GM15510 (cell line): ENCODE measurements around the gene LMF1.

ENCODE experiments used
- POLR2A ChIP-seq: IDR thresholded peaks from 3 replicates; pipeline ENCODE4 v1.6.1; 2011; ENCODE audit warnings: borderline replicate concordance; ENCODE audit not compliant: insufficient read length; ENCODE audit errors: extremely low read depth

Gene LMF1

DNA sequence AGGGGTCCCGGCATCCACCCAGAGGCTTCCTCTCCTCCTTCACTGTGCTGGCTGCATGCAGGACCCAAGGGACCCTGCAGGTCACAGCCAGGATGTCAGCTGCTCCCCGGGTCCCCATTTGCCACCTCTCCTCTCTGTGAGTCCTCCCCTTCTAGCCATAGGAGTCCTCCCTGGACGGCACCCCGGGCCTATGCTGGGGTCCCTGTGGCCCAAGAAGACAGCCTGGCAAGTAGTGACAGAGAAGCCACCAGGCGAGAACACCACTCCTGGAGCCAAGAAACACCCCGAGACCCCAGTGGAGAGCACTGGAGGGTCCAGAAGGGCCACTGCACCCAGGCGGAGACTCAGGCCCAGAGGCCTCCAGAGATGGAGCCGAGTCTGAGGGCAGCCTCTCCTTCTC, 44.1 kb downstream of the LMF1 start:
- no peak for TF ChIP-seq POLR2A

DNA sequence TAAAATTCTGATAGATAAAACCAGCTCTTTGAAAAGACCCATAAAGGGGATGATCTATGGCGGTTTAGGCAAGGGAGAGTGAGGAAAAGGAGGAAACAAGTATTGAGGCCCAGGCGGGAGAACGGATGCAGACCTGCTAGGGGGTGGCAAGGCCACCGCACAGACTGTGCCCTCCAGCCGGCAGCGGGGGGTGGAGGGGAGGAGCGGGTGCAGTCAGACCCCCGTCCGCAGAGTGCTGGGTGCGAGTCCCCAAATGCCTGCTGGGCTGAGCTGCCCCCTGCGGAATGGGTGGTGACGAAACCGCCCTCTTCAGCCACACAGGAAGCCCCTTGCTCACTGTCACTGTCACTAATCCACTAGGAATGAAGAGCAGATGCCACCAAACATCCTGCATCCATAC, 46.0 kb downstream of the LMF1 start:
- no peak for TF ChIP-seq POLR2A

DNA sequence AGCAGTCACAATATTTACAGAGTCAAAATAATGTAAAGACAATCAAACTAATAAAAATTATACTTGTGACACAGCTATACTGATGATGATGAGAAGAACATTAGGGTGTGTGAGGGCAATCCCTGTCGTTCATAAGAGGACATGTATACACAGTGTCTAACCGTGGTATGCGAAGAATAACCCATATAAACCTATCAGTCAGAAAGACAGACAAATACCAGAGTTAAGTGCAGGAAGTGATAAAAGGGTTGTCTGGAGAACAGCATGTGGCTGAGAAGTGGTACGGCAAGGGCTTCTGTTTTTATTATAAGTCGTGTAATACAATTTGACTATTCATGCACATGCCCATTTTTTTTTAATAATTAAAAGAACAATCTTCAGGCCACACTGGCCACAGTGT, 46.7 kb downstream of the LMF1 start:
- TF ChIP-seq POLR2A = no peak

DNA sequence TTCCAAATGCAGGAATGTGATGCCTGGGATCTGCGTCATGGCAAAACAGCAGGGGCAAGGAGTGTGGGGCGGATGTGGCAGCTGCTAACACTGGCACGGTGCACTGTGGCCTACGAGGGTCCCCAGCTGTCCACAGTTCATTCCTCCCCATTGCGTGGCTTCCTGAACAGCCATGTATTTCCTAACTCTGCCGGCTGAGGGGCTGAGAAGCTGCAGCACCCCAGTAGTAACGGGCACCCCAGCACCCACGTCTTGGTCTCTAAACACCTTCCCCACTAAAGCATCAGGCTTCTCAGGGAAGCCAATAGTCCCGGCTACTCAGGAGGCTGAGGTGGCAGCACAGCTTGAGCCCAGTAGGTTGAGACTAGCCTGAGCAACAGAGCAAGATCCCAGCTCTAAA, 47.6 kb downstream of the LMF1 start:
- TF ChIP-seq POLR2A = no peak

DNA sequence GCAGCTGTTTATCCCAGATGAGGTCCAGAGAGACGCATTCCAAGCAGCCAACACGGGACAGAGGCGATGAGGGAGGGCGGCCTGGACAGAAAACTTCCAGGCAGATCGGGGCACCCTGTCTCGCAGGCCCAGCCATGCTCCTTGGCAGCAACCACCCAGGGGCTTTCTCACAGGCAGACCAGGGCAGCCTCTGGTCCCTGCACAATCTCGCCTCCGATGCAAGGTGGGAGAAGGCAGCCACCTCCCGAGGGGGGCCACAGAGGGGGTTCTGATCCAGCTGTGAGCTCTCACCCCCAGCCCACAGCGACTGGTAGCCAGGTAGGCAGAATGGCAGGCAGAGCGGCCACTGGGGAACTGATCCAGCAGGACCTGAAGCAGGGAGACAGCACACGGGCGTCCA, 48.7 kb downstream of the LMF1 start:
- no peak for TF ChIP-seq POLR2A

DNA sequence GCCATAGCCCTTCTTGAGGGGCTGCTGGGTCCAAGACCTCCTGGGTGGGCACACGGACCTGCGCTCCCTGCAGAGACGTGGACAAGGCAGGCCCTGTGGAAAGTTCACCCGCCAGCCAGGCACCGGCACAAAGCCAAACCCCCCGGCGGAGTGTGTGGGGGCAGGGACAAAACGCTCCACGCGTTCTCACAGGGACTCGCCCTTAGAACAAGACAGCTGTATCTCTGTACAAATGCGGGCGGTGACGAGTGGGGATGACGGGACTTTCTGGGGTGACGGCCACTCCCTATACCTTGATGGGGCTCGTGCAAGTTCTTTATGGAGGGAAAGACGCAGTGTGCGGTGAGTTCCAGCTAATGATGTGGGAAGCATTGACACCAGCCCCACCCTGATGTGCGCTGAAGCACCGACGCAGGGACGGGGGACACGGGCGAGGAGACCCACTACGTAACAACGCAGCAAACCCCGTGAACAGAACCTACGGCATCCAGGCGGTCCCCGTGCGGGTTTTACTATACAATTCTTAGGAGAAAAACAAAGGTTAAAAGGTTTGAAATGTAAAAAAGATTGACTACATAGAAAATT, 49.4 kb downstream of the LMF1 start:
- no peak for TF ChIP-seq POLR2A

DNA sequence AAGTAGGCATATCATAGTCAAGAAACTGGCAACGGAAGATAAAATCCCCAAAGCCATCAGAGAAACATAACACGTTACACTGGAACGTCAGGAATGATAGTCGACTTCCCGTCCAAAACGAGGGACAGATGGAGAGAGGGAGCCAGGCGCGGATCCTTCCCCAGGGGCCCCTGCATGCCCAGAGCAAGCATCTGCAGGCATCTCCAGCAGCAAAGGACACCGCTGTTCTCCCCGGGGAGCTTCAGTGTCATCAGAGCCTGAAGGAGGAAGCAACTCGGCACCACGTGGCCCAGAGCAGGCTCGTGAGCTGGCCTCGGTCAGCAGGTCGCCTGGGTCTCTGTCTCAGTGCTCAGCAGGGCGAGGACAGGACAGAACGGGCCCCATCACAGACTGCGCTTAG, 50.1 kb downstream of the LMF1 start:
- TF ChIP-seq POLR2A = no peak

DNA sequence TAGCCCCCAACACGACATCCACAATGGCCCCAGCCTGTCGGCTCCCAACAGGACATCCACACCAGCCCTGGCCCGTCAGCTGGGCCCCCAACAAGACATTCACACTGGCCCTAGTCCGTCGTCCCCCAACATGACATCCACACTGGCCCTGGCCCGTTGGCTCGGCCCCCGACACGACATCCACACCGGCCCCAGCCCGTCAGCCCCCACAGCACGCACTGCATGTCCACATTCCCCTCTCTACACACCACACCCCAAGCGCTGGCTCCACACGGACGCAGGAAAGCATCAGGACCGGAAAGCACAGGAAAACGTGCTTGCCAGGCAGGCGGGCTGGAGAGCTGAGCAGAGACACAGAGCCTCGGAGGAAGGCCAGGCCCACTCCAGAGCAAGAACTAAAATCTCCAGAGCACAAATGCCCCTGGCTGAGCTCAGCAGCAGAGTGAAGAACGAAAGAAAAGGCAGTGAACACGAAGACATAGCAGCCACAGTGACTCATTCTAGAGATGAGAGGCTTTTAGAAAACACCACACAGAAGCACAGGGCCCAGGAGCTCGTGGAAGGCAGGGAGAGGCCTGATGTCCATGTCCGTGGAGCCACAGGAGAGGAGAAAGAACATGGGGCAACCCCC, 50.6 kb downstream of the LMF1 start:
- TF ChIP-seq POLR2A = no peak

DNA sequence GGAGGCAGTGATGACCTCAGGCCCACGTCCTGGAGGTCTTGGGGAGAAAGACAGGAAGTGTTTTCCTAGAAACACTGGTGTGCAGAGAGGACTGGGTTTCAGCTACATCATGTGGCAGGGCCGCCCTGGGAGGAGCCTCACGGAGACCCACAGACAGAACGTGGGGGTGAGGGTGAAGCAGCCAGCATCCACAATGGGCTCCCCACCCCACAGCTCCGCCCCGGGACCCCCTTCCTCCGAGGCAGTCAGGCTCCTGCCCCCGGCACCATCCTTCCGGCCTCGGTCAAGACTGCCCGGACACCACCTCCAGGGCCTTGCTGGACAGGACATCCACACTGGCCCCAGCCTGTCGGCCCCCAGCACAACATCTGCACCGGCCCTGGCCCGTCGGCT, 51.1 kb downstream of the LMF1 start:
- no peak for TF ChIP-seq POLR2A

DNA sequence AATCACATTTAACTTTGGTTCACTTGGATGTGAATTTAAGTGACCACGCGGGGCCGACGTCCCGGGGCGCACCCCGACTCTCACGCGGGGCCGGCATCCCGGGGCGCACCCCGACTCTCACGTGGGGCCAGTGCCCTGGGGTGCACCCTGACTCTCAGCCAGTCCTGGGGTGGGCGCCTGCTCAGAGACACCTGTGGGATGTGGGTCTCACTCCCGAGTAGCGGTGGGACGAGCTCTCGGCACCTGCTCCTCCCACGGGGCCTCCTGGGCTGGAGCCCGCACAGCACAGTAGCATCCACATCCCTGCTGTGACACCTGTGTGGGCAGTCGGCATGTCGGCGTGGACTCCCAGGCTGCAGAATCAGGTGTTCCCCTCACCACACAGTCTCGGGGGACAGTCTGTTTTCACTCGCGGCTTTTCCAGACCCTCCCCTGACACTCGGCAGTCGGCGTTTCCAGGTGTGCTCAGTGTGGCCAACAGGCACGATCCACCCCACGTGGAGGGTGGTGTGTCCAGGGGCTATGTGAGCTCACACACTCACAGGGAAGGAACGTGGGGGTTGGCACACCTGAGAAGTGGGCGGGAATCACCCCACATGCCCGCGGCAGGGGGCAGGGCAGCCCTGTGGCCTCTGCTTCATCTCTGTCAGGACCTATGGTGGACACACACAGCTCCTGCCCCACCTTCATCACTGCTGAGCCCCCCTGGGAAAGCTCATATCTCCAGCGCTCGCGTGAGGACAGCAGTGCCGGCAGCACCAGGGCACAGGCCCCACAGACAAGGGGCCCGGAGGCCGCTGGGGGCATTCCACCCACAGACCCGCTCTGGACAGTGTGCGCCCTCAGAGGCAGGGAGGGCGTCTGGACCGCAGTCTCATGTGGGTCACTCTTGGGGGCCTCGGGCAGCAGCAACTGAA, 51.8 kb downstream of the LMF1 start:
- TF ChIP-seq POLR2A = no peak

DNA sequence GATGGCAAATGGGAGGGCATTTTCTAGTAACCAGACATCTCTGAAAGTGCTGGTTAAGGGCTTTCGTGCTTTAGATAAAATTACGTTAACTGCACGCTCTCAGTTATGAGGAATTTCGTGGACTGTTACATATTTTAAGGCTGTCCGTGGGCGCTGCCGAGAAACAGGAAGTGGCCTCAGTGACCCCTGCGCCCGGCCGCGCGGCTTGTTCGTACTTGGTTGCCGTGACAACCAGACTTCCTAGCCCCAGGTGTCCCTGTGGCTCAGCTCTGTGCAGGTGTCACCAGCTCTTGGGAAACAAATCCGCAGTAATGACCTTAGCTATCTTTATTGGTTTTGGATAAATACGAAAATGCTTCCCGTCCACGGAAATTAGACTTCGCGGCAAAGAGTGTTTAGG, 52.7 kb downstream of the LMF1 start:
- TF ChIP-seq POLR2A = no peak

DNA sequence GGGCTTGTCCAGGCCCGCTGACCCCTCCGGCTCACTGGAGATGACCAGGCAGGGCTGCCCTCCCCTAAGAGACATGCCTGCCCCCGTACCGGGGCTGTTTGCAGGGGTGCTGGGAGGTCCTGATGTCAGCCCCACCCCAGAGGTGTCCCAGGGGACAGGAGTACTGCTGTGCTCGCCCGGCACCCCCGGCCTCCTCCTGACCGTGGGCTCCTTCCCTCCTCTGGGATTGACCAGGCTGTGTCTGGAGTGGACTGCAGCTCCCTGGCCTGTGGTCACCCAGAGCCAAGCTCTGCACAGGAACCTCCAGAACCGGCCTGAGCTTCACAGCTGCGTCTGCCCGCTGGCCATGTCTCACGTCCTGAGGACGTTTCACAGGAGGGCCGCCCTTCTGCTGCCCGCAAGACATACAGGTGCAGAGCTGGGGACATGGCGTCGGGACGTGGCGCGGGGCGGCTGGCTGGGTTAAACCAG, 53.2 kb downstream of the LMF1 start:
- no peak for TF ChIP-seq POLR2A

DNA sequence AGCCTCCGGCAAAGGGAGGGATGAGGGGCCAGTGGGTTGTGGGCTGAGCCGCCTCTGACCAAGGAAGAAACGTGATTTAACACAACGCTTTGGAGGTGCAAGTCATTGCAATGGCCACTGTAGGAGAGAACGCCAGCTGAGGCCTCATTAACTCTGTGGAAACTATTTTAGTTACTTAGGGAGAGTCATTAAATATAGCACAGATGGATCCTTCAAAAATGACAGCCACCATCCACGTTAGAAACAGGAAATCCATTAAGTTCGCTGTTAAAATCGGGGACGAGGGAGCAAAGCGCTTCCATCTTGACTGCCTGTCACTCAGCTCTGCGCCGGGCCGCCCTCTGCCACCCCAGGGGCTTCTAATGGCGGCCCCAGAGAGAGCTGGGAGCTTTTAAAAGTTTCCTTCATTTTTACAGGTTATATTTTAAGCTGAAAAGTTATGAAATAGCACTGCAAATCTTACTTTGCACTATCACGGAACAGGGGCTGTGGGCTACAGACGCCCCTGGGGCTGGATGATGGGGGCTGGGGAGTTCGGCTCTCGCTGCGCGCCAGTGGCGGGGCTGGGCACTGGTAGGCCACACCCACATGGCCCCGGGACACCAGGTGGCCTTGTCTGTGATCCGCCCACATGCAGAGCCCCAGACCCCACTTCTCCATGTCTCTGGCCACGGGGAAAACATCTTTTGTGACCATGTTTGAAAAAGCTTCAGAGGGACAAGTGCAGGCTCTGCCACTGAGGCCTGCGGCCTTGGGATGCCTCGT, 54.6 kb downstream of the LMF1 start:
- no peak for TF ChIP-seq POLR2A

DNA sequence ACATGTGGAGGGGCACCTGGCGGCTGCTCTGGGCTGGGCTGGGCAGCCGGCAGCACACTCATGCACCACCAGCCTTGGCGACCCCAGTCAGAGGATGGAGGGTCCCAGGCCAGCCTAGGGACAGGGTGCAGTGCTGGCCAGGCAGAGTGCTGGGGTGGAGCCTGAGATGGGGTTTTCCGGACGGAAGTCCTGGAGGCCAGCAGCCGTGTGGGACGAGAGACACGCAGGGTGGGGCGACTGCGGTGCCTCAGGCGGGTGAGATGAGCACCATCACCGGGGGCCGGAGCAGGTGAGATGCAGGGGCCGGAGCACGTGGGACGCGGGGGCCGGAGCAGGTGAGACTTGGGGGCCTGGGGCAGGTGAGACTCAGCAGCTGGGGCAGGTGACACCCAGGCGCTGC, 55.2 kb downstream of the LMF1 start:
- no peak for TF ChIP-seq POLR2A

DNA sequence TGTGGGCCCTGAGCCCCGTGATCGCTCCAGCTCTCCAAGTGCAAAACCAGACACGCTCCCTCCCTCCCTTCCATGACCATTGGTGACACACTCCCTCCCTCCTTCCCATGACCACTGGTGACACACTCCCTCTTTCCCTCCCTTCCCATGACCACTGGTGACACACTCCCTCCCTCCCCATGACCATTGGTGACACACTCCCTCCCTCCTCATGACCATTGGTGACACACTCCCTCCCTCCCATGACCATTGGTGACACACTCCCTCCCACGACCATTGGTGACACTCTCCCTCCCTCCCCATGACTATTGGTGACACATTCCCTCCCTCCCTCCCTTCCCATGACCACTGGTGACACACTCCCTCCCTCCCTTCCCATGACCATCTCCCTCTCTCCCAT, 56.3 kb downstream of the LMF1 start:
- no peak for TF ChIP-seq POLR2A

DNA sequence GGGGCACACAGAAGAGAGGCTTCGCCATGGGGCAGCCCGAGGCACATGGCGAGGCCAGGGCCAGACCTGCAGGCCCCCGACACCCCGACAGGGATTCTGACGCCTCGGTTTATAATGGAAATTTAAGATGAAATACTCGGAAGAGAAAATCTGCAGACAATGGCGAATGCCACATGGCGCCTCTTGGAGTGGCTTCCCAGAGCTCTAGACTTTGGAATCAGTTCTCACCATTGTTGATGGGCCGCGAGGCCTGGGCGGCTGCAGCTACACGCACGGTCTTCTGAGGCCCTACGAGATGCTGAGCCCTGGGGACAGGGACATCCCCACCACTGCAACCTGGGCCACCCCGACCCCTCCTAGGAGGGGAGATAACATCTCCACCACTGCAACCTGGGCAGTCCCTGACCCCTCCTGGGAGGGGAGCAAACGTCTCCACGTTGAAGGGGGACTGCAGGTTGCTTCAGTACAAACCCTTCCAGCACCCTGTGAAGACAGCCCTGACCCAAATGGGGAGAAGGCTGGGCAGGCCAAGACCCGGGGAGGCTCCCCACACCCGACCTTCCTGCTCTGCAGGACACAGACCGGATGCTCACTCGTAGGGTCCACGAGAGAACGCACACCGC, 56.9 kb downstream of the LMF1 start:
- no peak for TF ChIP-seq POLR2A
